SKM-1 treated with dmso at 0.1 percent for 144 hours (cell line): ENCODE data around the gene FCN3.
A peak's percentile ranks its signal among the peaks of the same experiment; 100 is the strongest.
"Not testable (repeated sequence)": the region's sequence is repeated elsewhere in the genome, so short reads cannot be mapped to it uniquely, and the experiment has no call there.

Source experiments
- DNase-seq: peaks from one replicate; lab custom pipeline; 2025; ENCODE audit not compliant: unreplicated experiment; lab: John Stamatoyannopoulos, UW

FCN3 gene

GRCh38 chr1:27374362-27375086 is at the start of gene FCN3:
Gene FCN3, minus strand, starts transcription at chr1:27374824. Its CDS starts 6 bp downstream, at chr1:27374818.
- no peak for DNase-seq

- DNase-seq: no peak
These were observed 49.1 kb upstream of the FCN3 start for GRCh38 chr1:27423709-27424108.

- no peak for DNase-seq
These were observed 43.9 kb upstream of the FCN3 start for GRCh38 chr1:27418326-27419185.

GRCh38 chr1:27417713-27418112 is 43.1 kb upstream of the FCN3 start:
- DNase-seq: no peak

- DNase-seq: peak; percentile 41
These were observed 41.9 kb upstream of the FCN3 start for GRCh38 chr1:27416387-27417111.

DNA sequence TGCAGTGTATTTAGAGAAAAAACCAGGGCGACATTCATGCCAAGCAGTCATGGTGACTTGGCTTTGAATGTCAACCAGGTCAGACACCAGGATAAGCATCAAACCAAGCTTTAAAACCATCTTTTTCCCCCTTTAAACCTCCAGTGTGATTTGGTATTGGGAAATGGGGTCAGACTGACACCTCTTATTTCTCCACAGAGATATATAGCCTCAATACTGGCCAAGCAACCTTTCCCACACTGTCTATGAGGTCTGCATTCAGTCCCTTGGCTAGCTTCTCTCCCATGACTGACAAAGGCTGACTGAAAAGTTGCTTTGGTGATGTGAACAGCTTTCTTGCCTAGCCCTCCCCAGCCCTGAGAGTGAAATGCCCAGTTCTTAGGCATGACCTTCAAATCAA is 39.5 kb upstream of the FCN3 start:
- no peak for DNase-seq

GRCh38 chr1:27413004-27413403 is 38.4 kb upstream of the FCN3 start:
- no peak for DNase-seq

DNA sequence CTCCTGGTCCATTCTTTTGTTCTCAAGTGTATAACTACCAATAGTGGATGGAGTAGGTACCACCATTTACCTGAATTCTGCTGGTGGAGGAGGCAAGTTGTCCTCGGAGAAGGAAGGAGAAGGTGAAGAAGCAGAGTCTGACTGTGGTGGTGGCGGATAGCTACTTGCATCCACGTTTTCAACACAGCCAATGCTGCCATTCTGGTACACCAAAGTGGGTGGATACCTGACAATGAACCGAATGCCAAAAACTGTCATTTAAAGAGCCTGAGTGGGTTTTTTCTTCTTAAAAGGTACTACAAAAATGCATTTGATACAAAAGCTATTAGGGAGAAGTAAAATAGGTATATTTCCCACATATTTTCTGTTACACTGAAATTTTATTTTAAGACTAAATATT is 37.9 kb upstream of the FCN3 start:
- no peak for DNase-seq

GRCh38 chr1:27410709-27411108 is 36.1 kb upstream of the FCN3 start:
- no peak for DNase-seq

- DNase-seq: no peak
These were observed 35.0 kb upstream of the FCN3 start for GRCh38 chr1:27409669-27410068.

GRCh38 chr1:27408151-27408550 is 33.5 kb upstream of the FCN3 start:
- DNase-seq: no peak

- DNase-seq: not testable (repeated sequence)
These were observed 32.2 kb upstream of the FCN3 start for GRCh38 chr1:27406791-27407190.

DNA sequence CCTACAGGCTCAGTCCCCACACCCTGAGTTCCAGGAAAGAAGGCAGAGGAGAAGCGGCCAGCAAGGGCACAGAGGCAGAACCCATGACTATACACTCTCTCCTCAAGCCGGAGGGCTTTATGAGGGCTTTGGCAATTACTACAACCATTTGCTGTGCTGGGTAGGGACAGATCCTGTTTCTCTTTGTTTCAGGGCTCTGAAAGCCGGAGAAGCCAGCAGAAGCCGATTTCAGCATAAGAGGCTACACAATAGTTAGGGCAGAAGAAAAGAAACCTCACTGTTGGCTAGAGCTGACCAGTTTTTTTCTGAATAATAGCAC is 31.7 kb upstream of the FCN3 start:
- DNase-seq: no peak

DNA sequence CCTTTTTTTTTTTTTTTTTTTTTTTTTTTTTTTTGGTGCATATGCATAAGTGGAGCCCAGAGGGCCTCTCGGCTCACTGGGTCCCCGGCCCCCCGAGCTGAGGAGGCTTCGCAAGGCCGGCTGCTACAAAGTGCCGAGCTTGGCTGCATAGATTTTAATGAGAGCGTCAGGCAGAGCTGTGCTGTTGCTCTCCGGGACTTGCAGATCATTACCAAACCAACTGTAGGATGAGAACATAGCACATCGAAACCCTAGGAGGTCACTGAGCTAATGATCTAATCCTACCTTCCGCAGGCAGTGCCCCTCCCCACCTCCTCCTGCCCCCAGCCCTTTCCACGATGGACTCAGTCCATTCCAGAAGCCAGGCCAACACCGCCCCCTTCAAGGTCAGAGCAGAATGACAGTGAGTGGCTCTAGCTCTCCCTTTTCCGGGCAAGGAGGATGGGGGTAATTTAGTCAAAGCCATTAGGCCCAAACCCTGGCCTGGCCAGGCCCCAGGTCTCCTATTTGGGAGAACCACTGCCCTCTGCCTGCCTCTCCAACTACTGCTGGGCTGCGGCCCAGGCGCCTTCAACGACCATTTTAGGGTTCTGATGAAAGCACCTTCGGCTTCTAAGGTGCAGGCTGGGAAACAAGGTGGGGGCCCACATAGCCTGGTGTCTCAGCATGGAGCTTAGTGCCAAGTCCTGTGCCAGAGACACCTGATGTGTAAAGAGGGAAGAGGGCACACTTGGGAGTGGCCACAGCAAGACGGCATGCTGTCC is 31.2 kb upstream of the FCN3 start:
- not testable (repeated sequence) for DNase-seq

DNA sequence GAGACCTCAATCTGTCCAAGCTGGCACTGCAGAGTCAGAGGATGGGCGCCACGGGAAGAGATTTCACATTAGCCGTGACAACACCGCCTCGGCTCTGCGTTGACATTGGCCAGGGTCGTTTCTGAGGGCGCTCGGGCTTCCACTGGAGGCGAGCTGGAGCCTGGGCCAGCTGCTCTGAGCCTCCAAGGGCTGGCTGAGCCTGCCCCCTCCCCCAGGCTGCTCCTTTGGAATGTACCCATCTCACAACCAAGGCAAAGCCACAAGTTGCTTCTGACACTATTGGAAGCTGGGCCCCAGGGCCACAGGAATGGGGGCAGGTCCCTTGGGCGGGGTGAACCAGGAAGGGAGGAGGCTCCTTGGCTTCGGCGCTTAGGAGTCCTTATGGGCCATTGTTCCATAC is 30.4 kb upstream of the FCN3 start:
- DNase-seq: no peak

DNA sequence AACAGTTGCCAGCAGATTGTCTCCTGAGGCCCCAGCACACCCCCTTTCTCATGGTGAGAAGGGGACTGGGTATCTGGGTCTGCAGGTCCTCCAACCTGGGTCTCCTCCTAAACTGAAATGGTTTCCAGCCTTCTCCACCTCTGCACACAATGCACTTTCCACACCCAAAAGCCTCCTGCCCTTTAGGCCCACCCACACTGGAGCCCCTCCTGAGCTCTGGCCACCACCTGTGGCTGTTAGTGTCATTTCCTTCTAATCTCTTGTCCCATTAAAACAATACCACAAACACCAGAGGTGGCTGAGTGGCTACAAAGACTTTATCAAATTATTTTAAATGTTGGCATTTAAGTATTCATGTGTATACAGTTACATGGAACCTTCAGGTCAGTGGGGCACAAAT is 29.3 kb upstream of the FCN3 start:
- no peak for DNase-seq

- no peak for DNase-seq
These were observed 28.6 kb upstream of the FCN3 start for GRCh38 chr1:27403065-27403726.

GRCh38 chr1:27402349-27402754 is 27.7 kb upstream of the FCN3 start:
- no peak for DNase-seq

GRCh38 chr1:27400963-27401341 is 26.3 kb upstream of the FCN3 start:
- no peak for DNase-seq

DNA sequence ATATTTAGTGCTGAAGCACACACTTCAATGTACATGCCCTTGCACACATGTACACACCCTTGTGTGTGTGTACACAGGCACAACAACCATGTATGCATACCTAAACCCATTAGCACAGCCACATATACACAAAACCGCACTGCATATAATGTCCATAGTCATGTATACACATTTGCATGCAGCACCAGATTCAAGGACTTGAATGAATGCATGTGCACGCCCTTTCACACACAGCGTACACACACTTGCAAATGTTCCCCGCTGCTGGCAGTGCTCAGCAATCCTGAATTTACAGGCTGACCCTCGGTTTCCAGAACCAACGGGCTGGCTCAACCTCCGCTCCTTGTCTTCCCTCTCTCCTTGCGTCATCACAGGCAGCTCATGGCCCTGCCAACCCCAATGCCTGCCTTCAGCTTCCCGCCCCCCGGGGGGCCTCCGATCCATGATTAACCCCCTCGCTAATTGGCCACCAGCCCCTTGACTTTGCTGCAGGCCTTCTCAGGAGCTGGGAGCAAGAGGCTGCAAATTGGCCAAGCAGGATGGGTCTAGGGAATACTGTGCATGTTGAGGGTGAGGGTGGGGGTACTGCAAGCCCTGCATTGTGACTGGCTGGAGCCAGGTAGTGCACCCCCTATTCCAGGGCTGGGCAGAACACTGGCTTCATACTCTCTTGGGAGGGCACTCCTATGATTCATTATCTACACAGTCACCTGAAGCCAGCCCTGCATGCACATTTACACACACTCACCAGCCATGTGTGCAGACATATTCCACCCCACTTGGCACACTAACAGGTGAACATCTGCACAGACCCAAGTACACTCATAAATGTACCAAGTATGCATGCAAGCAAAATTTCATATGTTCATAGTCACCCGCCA is 25.7 kb upstream of the FCN3 start:
- no peak for DNase-seq
